ENCODE measurements around the gene C14orf132.
"Not testable (repeated sequence)": the region's sequence is repeated elsewhere in the genome, so short reads cannot be mapped to it uniquely, and the experiment has no call there.

The C14orf132 gene

GRCh38 chr14:96038920-96039632 is at the start of gene C14orf132:
C14orf132 (plus strand) TSS chr14:96039362; CDS start chr14:96039501, 139 bp downstream.
- DNase-seq, result peak; percentile 55 to 93 (median 81)
- intact Hi-C loops (cut with DNase I), result no loop called here

GRCh38 chr14:95993768-95994592 is 45.2 kb upstream of the C14orf132 start:
- DNase-seq, result peak in 30 of 42 donors; percentile 11 to 85 (median 50)
- intact Hi-C loops (cut with DNase I), result loop anchor here (2.0 kb wide), 1 partner anchor 431 kb away; no protein-coding TSS in a partner anchor

- intact Hi-C loops (cut with DNase I), result loop anchor here (2.0 kb wide), 1 partner anchor 432 kb away; no protein-coding TSS in a partner anchor
- DNase-seq, result no peak
Observed at GRCh38 chr14:95994593-95994928, 44.6 kb upstream of the C14orf132 start.

- peak in 4 of 42 donors; percentile 8 to 17 (median 16) for DNase-seq
Observed at GRCh38 chr14:95998656-95999055, 40.5 kb upstream of the C14orf132 start.

GRCh38 chr14:96001866-96002497 is 37.2 kb upstream of the C14orf132 start:
- DNase-seq, result no peak
- intact Hi-C loops (cut with DNase I), result loop anchor here (5.0 kb wide), 1 partner anchor 275 kb away; no protein-coding TSS in a partner anchor

More at GRCh38 chr14:95998656-95999055, 40.5 kb upstream of the C14orf132 start:
- intact Hi-C loops (cut with DNase I), result loop anchor here (5.0 kb wide), 1 partner anchor 99 kb away; no protein-coding TSS in a partner anchor

GRCh38 chr14:96002498-96002884 is 36.7 kb upstream of the C14orf132 start:
- intact Hi-C loops (cut with DNase I), result loop anchor here (5.0 kb wide), 1 partner anchor 275 kb away; no protein-coding TSS in a partner anchor
- no peak for DNase-seq

- DNase-seq, result no peak
- intact Hi-C loops (cut with DNase I), result no loop called here
Observed at GRCh38 chr14:96011131-96011530, 28.0 kb upstream of the C14orf132 start.

GRCh38 chr14:96011607-96012006 is 27.6 kb upstream of the C14orf132 start:
- intact Hi-C loops (cut with DNase I), result no loop called here
- DNase-seq, result no peak

- intact Hi-C loops (cut with DNase I); DNase-seq: not testable (repeated sequence)
Observed at GRCh38 chr14:96012757-96013156, 26.4 kb upstream of the C14orf132 start.

- DNase-seq, result no peak
- intact Hi-C loops (cut with DNase I), result no loop called here
Observed at GRCh38 chr14:96014176-96014575, 25.0 kb upstream of the C14orf132 start.

GRCh38 chr14:96016501-96017160 is 22.5 kb upstream of the C14orf132 start:
- no peak for DNase-seq
- intact Hi-C loops (cut with DNase I), result no loop called here

GRCh38 chr14:96017882-96018281 is 21.3 kb upstream of the C14orf132 start:
- intact Hi-C loops (cut with DNase I), result no loop called here

GRCh38 chr14:96027431-96028355 is 11.5 kb upstream of the C14orf132 start:
- intact Hi-C loops (cut with DNase I), result no loop called here
- DNase-seq, result peak in 10 of 42 donors; percentile 15 to 61 (median 29)

More at GRCh38 chr14:96017882-96018281, 21.3 kb upstream of the C14orf132 start:
- DNase-seq, result no peak

- intact Hi-C loops (cut with DNase I), result no loop called here
- peak in 1 of 42 donors; percentile 46 for DNase-seq
Observed at GRCh38 chr14:96029089-96029645, 10.0 kb upstream of the C14orf132 start.

- DNase-seq, result no peak
- intact Hi-C loops (cut with DNase I), result no loop called here
Observed at GRCh38 chr14:96030108-96030760, 8.9 kb upstream of the C14orf132 start.

- DNase-seq, result no peak
- intact Hi-C loops (cut with DNase I), result no loop called here
Observed at GRCh38 chr14:96031691-96032090, 7.5 kb upstream of the C14orf132 start.

- intact Hi-C loops (cut with DNase I), result no loop called here
Observed at GRCh38 chr14:96035456-96035855, 3.7 kb upstream of the C14orf132 start.

More at GRCh38 chr14:96035456-96035855, 3.7 kb upstream of the C14orf132 start:
- DNase-seq, result no peak

Data from head of caudate nucleus (tissue), 42 donors.